ENCODE results near the gene MAFG.

The MAFG gene

DNA sequence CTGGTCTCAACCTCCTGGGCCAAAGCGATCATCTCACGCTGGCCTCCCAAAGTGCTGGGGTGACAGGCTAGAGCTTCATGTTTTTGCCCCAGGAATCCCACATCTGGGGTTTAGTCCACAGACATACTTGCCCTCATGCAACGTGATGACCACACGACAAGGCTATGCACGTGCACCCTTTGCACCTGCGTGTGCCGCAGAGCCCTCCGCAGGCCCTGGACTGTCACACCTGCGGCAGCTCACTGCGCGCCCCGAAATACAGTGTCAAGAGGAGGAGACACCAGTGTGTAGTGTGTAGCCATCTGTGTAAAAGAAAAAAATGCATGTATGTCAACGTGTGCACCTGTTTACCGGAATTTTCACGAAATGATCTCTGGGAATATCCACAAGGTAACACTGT lies 23.0 kb upstream of the MAFG start:
- no peaks in the 10 kb centered on the region for H3K36me3 ChIP-seq (ENCODE audit: insufficient read depth, insufficient read length, low read length)
- no peak overlapping the region for H3K9ac ChIP-seq (ENCODE audit: insufficient read length, low read depth)
- H3K9me3 ChIP-seq (ENCODE audit: insufficient read depth, low read length), result no peaks in the 10 kb centered on the region
- TF ChIP-seq ZNF274 (IDR thresholded peaks at IDR 0.05; ENCODE audit: low read depth, low read length) (no peak), YY1 (IDR thresholded peaks at IDR 0.05; ENCODE audit: insufficient read depth, insufficient read length) (no peak), SUZ12 (IDR thresholded peaks at IDR 0.05; ENCODE audit: extremely low read depth, insufficient read depth, insufficient read length) (no peak)
- no peak for DNase-seq (ENCODE audit: low read depth, low spot score)
- peaks cover 10% of the 10 kb centered on the region for H3K4me1 ChIP-seq (ENCODE audit: insufficient read depth, insufficient read length)
- H3K27me3 ChIP-seq (ENCODE audit: insufficient read depth, insufficient read length), result no peaks in the 10 kb centered on the region
- H3K4me3 ChIP-seq (ENCODE audit: insufficient read length, low read depth), result no peak overlapping the region

DNA sequence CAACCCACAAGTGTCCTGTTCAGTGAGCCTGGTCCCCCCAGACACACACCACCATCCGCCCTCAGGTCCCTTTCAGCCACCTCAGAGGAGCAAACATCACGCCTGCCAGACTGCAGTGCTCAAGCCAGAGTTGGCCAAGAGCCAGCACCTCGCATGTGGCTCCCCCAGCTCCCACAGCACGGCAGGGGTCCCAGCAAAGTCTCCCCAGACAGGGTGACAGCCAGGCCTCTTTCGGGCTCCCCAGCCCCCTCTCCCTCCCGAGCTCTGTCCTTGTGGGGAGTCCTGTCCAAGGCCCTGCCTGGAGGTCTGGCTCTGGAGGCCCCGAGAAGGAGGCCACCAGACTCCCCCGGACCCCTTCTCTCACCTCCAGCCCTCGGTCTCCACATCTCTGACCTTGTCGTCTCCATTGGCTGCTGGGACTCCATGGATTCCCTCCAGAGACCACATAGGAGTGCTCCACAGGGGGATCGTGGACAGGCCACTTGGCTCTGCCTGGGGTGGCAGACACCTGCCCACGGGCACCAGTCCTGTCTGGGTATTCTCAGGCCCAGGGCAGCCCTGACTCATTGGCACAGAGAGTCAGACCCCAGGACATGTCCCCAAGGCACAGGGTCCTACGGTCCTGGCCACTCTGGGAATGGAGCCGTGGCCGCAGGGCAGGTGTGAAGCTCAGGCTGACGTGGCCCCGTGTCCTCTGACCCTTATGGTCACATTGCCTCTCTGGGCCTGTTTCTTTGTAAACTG lies 21.3 kb upstream of the MAFG start:
- Histone ChIP-seq H3K4me1 (ENCODE audit: insufficient read depth, insufficient read length) (peaks cover 13% of the 10 kb centered on the region), H3K4me3 (ENCODE audit: insufficient read length, low read depth) (no peak overlapping the region), H3K27me3 (ENCODE audit: insufficient read depth, insufficient read length) (no peaks in the 10 kb centered on the region), H3K9ac (ENCODE audit: insufficient read length, low read depth) (peak overlapping the region; percentile 18), H3K9me3 (ENCODE audit: insufficient read depth, low read length) (no peaks in the 10 kb centered on the region), H3K36me3 (ENCODE audit: insufficient read depth, insufficient read length, low read length) (no peaks in the 10 kb centered on the region)
- no peak for TF ChIP-seq YY1 (IDR thresholded peaks at IDR 0.05; ENCODE audit: insufficient read depth, insufficient read length)
- no peak for TF ChIP-seq SUZ12 (IDR thresholded peaks at IDR 0.05; ENCODE audit: extremely low read depth, insufficient read depth, insufficient read length)
- TF ChIP-seq ZNF274 (IDR thresholded peaks at IDR 0.05; ENCODE audit: low read depth, low read length), result no peak
- DNase-seq (ENCODE audit: low read depth, low spot score), result no peak

DNA sequence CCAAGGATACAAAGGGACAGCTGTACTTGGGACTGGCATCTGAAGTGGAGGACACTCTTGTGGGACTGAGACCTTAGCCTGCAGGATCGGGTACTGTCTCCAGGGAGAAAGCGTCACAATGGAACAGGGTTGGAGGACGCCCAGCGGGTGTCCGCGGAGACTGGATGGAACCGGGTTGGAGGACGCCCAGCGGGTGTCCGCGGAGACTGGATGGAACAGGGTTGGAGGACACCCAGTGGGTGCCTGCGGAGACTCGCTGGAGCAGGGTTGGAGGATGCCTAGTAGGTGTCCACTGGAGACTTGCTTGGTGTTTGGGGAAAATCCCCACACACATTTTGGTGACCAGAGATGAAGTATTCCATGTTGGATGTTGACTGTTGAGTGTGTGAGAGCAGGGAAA lies 19.7 kb upstream of the MAFG start, which contains the start of gene MYADML2:
Gene MYADML2, minus strand, starts transcription at position 45 of the 400 bp plus-strand sequence. CDS start 5,492 bp downstream, outside the sequence.
- peaks cover 8% of the 10 kb centered on the region for H3K4me1 ChIP-seq (ENCODE audit: insufficient read depth, insufficient read length)
- no peak for DNase-seq (ENCODE audit: low read depth, low spot score)
- TF ChIP-seq YY1 (IDR thresholded peaks at IDR 0.05; ENCODE audit: insufficient read depth, insufficient read length) (no peak), SUZ12 (IDR thresholded peaks at IDR 0.05; ENCODE audit: extremely low read depth, insufficient read depth, insufficient read length) (no peak), ZNF274 (IDR thresholded peaks at IDR 0.05; ENCODE audit: low read depth, low read length) (no peak)
- no peak within 1 kb of the TSS for H3K9ac ChIP-seq (ENCODE audit: insufficient read length, low read depth)
- no peak within 1 kb of the TSS for H3K4me3 ChIP-seq (ENCODE audit: insufficient read length, low read depth)
- H3K27me3 ChIP-seq (ENCODE audit: insufficient read depth, insufficient read length), result no peaks in the 10 kb centered on the region
- H3K36me3 ChIP-seq (ENCODE audit: insufficient read depth, insufficient read length, low read length), result no peaks in the 10 kb centered on the region
- no peaks in the 10 kb centered on the region for H3K9me3 ChIP-seq (ENCODE audit: insufficient read depth, low read length)

DNA sequence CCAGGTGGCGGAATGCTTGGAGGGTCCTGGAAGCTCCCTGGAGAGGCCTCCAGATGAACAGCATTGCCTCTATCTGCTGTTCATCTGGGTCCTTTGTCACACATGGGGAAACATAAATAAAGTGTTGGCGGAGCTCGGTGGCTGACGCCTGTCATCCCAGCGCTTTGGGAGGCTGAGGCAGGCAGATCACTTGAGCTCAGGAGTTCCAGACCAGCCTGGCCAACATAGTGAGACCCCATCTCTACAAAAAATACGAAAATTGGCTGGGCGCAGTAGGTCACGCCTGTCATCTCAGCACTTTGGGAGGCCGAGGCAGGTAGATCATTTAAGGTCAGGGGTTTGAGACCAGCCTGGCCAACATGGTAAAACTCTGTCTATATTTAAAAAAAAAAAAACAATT lies 17.3 kb upstream of the MAFG start:
- TF ChIP-seq ZNF274 (IDR thresholded peaks at IDR 0.05; ENCODE audit: low read depth, low read length) (no peak), YY1 (IDR thresholded peaks at IDR 0.05; ENCODE audit: insufficient read depth, insufficient read length) (no peak)
- no peaks in the 10 kb centered on the region for H3K36me3 ChIP-seq (ENCODE audit: insufficient read depth, insufficient read length, low read length)
- H3K4me1 ChIP-seq (ENCODE audit: insufficient read depth, insufficient read length), result peaks cover 18% of the 10 kb centered on the region
- no peak for DNase-seq (ENCODE audit: low read depth, low spot score)
- no peaks in the 10 kb centered on the region for H3K9me3 ChIP-seq (ENCODE audit: insufficient read depth, low read length)
- no peak overlapping the region for H3K4me3 ChIP-seq (ENCODE audit: insufficient read length, low read depth)
- H3K9ac ChIP-seq (ENCODE audit: insufficient read length, low read depth), result no peak overlapping the region
- H3K27me3 ChIP-seq (ENCODE audit: insufficient read depth, insufficient read length), result peaks cover 22% of the 10 kb centered on the region

GRCh38 chr17:81942167-81942553 lies 14.6 kb upstream of the MAFG start:
- no peak for DNase-seq (ENCODE audit: low read depth, low spot score)
- H3K9me3 ChIP-seq (ENCODE audit: insufficient read depth, low read length), result no peaks in the 10 kb centered on the region
- TF ChIP-seq SUZ12 (IDR thresholded peaks at IDR 0.05; ENCODE audit: extremely low read depth, insufficient read depth, insufficient read length) (no peak), ZNF274 (IDR thresholded peaks at IDR 0.05; ENCODE audit: low read depth, low read length) (no peak), YY1 (IDR thresholded peaks at IDR 0.05; ENCODE audit: insufficient read depth, insufficient read length) (no peak)
- H3K4me3 ChIP-seq (ENCODE audit: insufficient read length, low read depth), result no peak overlapping the region
- peaks cover 41% of the 10 kb centered on the region for H3K27me3 ChIP-seq (ENCODE audit: insufficient read depth, insufficient read length)
- H3K9ac ChIP-seq (ENCODE audit: insufficient read length, low read depth), result no peak overlapping the region
- H3K36me3 ChIP-seq (ENCODE audit: insufficient read depth, insufficient read length, low read length), result no peaks in the 10 kb centered on the region
- peaks cover 19% of the 10 kb centered on the region for H3K4me1 ChIP-seq (ENCODE audit: insufficient read depth, insufficient read length)

DNA sequence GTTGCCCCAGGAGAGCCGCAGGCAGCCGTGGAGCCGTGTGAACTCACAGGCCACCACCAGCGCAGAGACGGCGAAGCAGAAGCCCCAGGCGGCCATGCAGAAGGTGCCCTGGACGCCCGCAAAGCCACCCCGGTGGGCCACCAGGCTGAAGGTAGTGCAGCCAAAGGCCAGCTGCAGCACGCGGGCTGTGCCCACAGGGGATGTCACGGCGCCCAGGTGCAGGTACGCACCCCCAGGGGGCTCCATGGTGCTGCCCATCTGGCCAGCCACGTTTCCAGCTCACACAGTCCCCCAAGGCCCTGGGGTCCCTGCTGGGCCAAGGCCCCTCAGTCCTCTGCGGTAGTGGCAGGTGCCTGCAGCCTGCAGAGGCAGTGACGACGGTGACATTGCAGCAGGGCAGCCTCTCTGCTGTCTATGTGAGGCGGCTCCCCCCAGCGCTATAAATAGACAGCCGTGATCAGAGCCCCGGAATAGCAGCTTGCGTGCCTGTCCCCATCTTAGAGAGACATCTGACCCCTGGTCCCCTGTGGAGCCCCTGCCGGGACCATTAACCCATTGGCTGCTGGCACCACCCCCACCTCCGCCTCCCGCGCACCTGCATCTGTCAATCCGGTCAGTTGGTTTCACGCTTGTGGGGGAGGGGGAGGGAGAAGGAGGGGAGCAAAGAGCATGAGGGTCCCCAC lies 14.1 kb upstream of the MAFG start:
- DNase-seq (ENCODE audit: low read depth, low spot score), result no peak
- Histone ChIP-seq H3K9ac (ENCODE audit: insufficient read length, low read depth) (no peak overlapping the region), H3K4me1 (ENCODE audit: insufficient read depth, insufficient read length) (peaks cover 17% of the 10 kb centered on the region), H3K27me3 (ENCODE audit: insufficient read depth, insufficient read length) (peaks cover 41% of the 10 kb centered on the region), H3K36me3 (ENCODE audit: insufficient read depth, insufficient read length, low read length) (no peaks in the 10 kb centered on the region), H3K4me3 (ENCODE audit: insufficient read length, low read depth) (no peak overlapping the region), H3K9me3 (ENCODE audit: insufficient read depth, low read length) (no peaks in the 10 kb centered on the region)
- TF ChIP-seq SUZ12 (IDR thresholded peaks at IDR 0.05; ENCODE audit: extremely low read depth, insufficient read depth, insufficient read length) (no peak), ZNF274 (IDR thresholded peaks at IDR 0.05; ENCODE audit: low read depth, low read length) (no peak), YY1 (IDR thresholded peaks at IDR 0.05; ENCODE audit: insufficient read depth, insufficient read length) (no peak)

Measured in NT2/D1 (cell line).